GM12873 (cell line): ENCODE data around the gene BCLAF1.

ENCODE experiments used
- TF ChIP-seq, protein P1 (sequence below): IDR thresholded peaks from 2 replicates; pipeline ENCODE4 v1.5.1; 2012; ENCODE audit warnings: low read depth, mild to moderate bottlenecking, moderate library complexity, low read length, control low read depth; ENCODE audit not compliant: insufficient read depth; ENCODE audit errors: missing control alignments

Gene BCLAF1

GRCh38 chr6:136236466-136237293 lies 53.0 kb downstream of the BCLAF1 start:
- TF ChIP-seq, protein P1, sequence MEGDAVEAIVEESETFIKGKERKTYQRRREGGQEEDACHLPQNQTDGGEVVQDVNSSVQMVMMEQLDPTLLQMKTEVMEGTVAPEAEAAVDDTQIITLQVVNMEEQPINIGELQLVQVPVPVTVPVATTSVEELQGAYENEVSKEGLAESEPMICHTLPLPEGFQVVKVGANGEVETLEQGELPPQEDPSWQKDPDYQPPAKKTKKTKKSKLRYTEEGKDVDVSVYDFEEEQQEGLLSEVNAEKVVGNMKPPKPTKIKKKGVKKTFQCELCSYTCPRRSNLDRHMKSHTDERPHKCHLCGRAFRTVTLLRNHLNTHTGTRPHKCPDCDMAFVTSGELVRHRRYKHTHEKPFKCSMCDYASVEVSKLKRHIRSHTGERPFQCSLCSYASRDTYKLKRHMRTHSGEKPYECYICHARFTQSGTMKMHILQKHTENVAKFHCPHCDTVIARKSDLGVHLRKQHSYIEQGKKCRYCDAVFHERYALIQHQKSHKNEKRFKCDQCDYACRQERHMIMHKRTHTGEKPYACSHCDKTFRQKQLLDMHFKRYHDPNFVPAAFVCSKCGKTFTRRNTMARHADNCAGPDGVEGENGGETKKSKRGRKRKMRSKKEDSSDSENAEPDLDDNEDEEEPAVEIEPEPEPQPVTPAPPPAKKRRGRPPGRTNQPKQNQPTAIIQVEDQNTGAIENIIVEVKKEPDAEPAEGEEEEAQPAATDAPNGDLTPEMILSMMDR = no peak

DNA sequence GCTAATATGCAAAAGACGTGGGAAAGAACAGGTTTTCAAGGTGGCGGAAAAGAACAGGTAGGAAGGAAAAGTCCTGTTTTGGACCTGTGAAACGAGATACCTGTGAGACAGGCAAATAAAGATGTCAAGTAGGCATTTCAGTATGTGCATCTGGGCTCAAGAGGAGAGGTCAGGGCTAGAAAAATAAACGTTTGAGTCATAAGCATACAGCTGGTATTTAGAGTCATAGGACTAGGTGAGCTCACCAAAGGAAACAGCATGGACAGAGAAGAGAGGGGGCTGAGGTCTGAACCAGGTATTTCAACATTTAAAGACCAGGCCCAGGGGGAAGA lies 54.4 kb downstream of the BCLAF1 start:
- TF ChIP-seq, protein P1 = no peak

DNA sequence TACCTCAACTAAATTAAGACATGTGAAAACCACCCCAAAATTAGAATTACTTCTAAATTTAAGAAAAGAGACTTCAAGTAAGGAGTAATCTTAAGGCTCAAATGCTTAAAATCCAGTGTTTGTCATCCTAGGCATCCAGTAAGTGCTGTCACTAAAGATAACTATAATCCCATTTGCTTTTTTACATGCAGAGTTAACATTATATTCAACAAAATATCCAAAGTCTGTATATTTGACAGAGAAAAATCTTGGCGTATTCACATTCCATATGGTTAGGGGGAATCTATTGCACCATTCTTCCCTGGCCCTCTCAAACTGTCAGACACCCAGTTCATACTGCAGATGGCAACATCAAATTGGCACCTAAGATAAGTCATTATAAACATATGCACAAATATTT lies 56.9 kb downstream of the BCLAF1 start:
- TF ChIP-seq, protein P1 = no peak

DNA sequence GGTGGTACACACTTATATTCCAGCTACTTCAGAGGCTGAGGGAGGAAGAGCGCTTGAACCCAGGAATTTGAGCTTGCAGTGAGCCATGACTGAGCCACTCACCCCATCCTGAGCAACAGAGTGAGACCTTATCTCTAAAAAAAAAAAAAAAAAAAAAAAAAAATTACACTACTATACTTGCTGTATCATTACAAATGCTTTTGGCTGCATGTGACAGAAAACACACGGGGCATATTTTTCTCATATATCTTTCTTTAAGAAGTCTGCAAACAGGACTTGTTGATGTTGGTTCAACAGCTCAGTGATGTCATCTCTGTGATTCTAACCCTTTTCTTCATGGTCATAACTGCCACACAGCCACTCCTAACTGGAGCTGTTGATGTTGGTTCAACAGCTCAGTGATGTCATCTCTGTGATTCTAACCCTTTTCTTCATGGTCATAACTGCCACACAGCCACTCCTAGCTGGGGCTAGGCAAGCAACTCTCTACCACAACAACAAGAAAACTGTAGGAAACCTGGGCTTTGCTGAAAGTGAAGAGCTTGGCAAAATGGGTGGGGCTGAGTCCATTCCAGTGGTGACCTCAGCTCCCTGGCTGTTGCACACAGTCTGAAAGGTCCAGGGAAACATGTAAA lies 59.3 kb downstream of the BCLAF1 start:
- TF ChIP-seq, protein P1 = no peak

- TF ChIP-seq, protein P1 = no peak
Measured at GRCh38 chr6:136228814-136229213, 60.8 kb downstream of the BCLAF1 start.

DNA sequence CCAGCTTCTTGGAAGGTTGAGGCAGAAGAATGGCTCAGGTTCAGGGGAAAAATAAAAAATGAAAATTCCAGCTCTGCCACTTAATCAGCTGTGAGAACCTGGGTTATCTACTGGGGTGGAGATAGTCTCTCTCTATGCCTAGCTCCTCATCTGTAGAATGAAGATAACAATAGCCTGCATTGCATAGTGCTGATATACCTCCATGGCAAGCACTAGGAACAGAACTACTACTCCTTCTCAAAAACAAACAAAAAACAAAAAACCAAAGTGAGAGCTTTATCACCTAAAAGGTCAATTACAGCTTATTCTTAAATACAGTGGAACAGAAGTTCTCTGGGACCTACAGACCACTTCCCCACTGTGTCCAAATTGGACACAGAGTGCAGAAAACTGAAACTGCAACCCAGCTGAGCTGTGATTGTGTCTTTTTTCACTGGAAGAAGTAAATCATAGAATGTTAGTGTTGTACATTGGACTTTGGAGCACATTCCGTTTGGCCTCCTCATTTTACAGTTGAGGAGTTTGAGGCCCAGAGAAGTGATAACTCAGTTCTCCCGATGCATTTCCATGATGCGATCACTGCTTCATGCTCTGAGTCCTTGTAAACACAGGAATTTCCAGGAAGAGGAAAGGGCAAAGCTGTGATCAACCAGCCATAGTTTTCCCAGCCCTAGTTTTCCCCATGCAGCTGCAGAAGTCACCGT lies 62.8 kb downstream of the BCLAF1 start:
- TF ChIP-seq, protein P1 = no peak

- TF ChIP-seq, protein P1 = peak; percentile 98
Measured at GRCh38 chr6:136226027-136226673, 63.5 kb downstream of the BCLAF1 start.
